Parathyroid adenoma (tissue), 2 donors: ENCODE results near the gene GNG13.

ENCODE experiments used
- H2AFZ ChIP-seq: fragments of 300-600 bp; sonication (generic); one replicate; pipeline ENCODE4 v1.7.0; 2017; ENCODE audit warnings: antibody characterized with exemption, mild to moderate bottlenecking
- H3K27ac ChIP-seq: fragments of 300-600 bp; sonication (generic); one replicate; pipeline ENCODE4 v1.7.0; 2017
- H3K27me3 ChIP-seq: fragments of 300-600 bp; sonication (generic); one replicate; pipeline ENCODE4 v1.7.0; 2017; ENCODE audit warnings: low read length; ENCODE audit not compliant: control insufficient read depth, insufficient read depth
- H3K36me3 ChIP-seq: fragments of 300-600 bp; sonication (generic); one replicate; pipeline ENCODE4 v1.7.0; 2017; ENCODE audit warnings: low read length; ENCODE audit not compliant: control insufficient read depth, insufficient read depth
- H3K4me1 ChIP-seq: fragments of 300-600 bp; sonication (generic); one replicate; pipeline ENCODE4 v1.7.0; 2017; ENCODE audit warnings: control low read depth
- H3K4me2 ChIP-seq: fragments of 300-600 bp; sonication (generic); one replicate; pipeline ENCODE4 v1.7.0; 2017; ENCODE audit warnings: low read length
- H3K4me3 ChIP-seq: fragments of 300-600 bp; sonication (generic); one replicate; pipeline ENCODE4 v1.7.0; 2017; ENCODE audit warnings: low read depth, low read length
- H3K79me2 ChIP-seq: fragments of 300-600 bp; sonication (generic); one replicate; pipeline ENCODE4 v1.7.0; 2017; ENCODE audit warnings: control low read depth
- H3K9ac ChIP-seq: fragments of 300-600 bp; sonication (generic); one replicate; pipeline ENCODE4 v1.7.0; 2017; ENCODE audit warnings: mild to moderate bottlenecking
- H3K9me3 ChIP-seq: fragments of 300-600 bp; sonication (generic); one replicate; pipeline ENCODE4 v1.7.0; 2017; ENCODE audit warnings: low read length; ENCODE audit not compliant: control insufficient read depth
- CTCF ChIP-seq: fragments of 300-600 bp; sonication (generic); IDR thresholded peaks from one replicate; pipeline ENCODE4 v1.7.0; 2017; ENCODE audit warnings: antibody characterized with exemption, mild to moderate bottlenecking
- donor health status: primary hyperparathyroidism.

The GNG13 gene

GRCh38 chr16:802914-803753 lies 2.6 kb upstream of the GNG13 start:
- H3K4me3 ChIP-seq = no peak overlapping the region
- no peak overlapping the region for H3K4me2 ChIP-seq
- no peak for TF ChIP-seq CTCF
- H3K36me3 ChIP-seq = no peaks in the 10 kb centered on the region
- H3K9me3 ChIP-seq = no peaks in the 10 kb centered on the region
- no peaks in the 10 kb centered on the region for H3K79me2 ChIP-seq
- H3K27ac ChIP-seq = no peak overlapping the region
- no peak overlapping the region for H3K9ac ChIP-seq
- no peaks in the 10 kb centered on the region for H3K27me3 ChIP-seq
- H2AFZ ChIP-seq = no peak overlapping the region
- peaks cover 2% of the 10 kb centered on the region for H3K4me1 ChIP-seq

GRCh38 chr16:802461-802860 lies 1.9 kb upstream of the GNG13 start:
- no peaks in the 10 kb centered on the region for H3K9me3 ChIP-seq
- no peaks in the 10 kb centered on the region for H3K79me2 ChIP-seq
- no peak overlapping the region for H3K4me2 ChIP-seq
- no peak overlapping the region for H2AFZ ChIP-seq
- TF ChIP-seq CTCF = no peak
- H3K4me3 ChIP-seq = no peak overlapping the region
- H3K27ac ChIP-seq = no peak overlapping the region
- H3K4me1 ChIP-seq = no peaks in the 10 kb centered on the region
- no peaks in the 10 kb centered on the region for H3K36me3 ChIP-seq
- no peaks in the 10 kb centered on the region for H3K27me3 ChIP-seq
- no peak overlapping the region for H3K9ac ChIP-seq

GRCh38 chr16:801584-802363 lies 1.2 kb upstream of the GNG13 start:
- Histone ChIP-seq H3K9ac (no peak overlapping the region), H3K79me2 (no peaks in the 10 kb centered on the region), H3K4me1 (no peaks in the 10 kb centered on the region), H3K36me3 (no peaks in the 10 kb centered on the region), H3K27me3 (no peaks in the 10 kb centered on the region), H3K9me3 (no peaks in the 10 kb centered on the region), H3K27ac (no peak overlapping the region), H3K4me2 (no peak overlapping the region), H2AFZ (no peak overlapping the region), H3K4me3 (no peak overlapping the region)
- no peak for TF ChIP-seq CTCF

GRCh38 chr16:800834-801511 lies 439 bp upstream of the GNG13 start:
- Histone ChIP-seq H3K79me2 (no peaks in the 10 kb centered on the region), H2AFZ (no peak overlapping the region), H3K4me2 (no peak overlapping the region), H3K27me3 (no peaks in the 10 kb centered on the region), H3K9ac (no peak overlapping the region), H3K27ac (no peak overlapping the region), H3K36me3 (no peaks in the 10 kb centered on the region), H3K4me1 (no peaks in the 10 kb centered on the region), H3K9me3 (no peaks in the 10 kb centered on the region), H3K4me3 (no peak overlapping the region)
- no peak for TF ChIP-seq CTCF
